Astrocyte of the hippocampus (primary cell): ENCODE data around the gene MTTP.

Experiments
- DNase-seq: peaks from one replicate; pipeline ENCODE4 v3.0.0; 2011; ENCODE audit warnings: low read depth, low spot score

MTTP gene

GRCh38 chr4:99642725-99643489 lies 68.3 kb downstream of the MTTP start:
- DNase-seq, result peak; percentile 47

GRCh38 chr4:99644453-99644852 lies 69.8 kb downstream of the MTTP start:
- no peak for DNase-seq

- peak; percentile 39 for DNase-seq
Measured at GRCh38 chr4:99645036-99645435, 70.4 kb downstream of the MTTP start.

GRCh38 chr4:99645638-99646037 lies 71.0 kb downstream of the MTTP start:
- no peak for DNase-seq

- no peak for DNase-seq
Measured at GRCh38 chr4:99647071-99647470, 72.4 kb downstream of the MTTP start.

GRCh38 chr4:99648321-99648720 lies 73.7 kb downstream of the MTTP start:
- DNase-seq, result peak; percentile 16

- DNase-seq, result no peak
Measured at GRCh38 chr4:99649208-99649607, 74.6 kb downstream of the MTTP start.

- DNase-seq, result no peak
Measured at GRCh38 chr4:99649778-99650177, 75.2 kb downstream of the MTTP start.

GRCh38 chr4:99651016-99651769 lies 76.6 kb downstream of the MTTP start:
- no peak for DNase-seq

GRCh38 chr4:99651811-99652485 lies 77.3 kb downstream of the MTTP start:
- no peak for DNase-seq

- DNase-seq, result no peak
Measured at GRCh38 chr4:99652596-99653436, 78.2 kb downstream of the MTTP start.

GRCh38 chr4:99653916-99654315 lies 79.3 kb downstream of the MTTP start:
- DNase-seq, result no peak

GRCh38 chr4:99654361-99654761 lies 79.7 kb downstream of the MTTP start:
- DNase-seq, result no peak

GRCh38 chr4:99655308-99656081 lies 80.9 kb downstream of the MTTP start:
- DNase-seq, result peak; percentile 91

GRCh38 chr4:99657798-99658197 lies 83.2 kb downstream of the MTTP start, which contains the start of gene C4orf54:
TSS of gene C4orf54 (minus strand) at chr4:99657828. CDS start at chr4:99654648, 3,180 bp downstream.
- peak; percentile 25 for DNase-seq

- no peak for DNase-seq
Measured at GRCh38 chr4:99658666-99659065, 84.0 kb downstream of the MTTP start.

- DNase-seq, result no peak
Measured at GRCh38 chr4:99661907-99662306, 87.3 kb downstream of the MTTP start.

- no peak for DNase-seq
Measured at GRCh38 chr4:99664716-99665115, 90.1 kb downstream of the MTTP start.

GRCh38 chr4:99665983-99666382 lies 91.4 kb downstream of the MTTP start:
- DNase-seq, result no peak

GRCh38 chr4:99668472-99668871 lies 93.8 kb downstream of the MTTP start:
- no peak for DNase-seq

GRCh38 chr4:99669084-99669483 lies 94.5 kb downstream of the MTTP start:
- DNase-seq, result peak; percentile 56
